GM10266 (cell line): ENCODE measurements around the gene MEIS2.
A peak's percentile ranks its signal among the peaks of the same experiment; 100 is the strongest.

Experiments used
- DNase-seq: peaks from one replicate; pipeline ENCODE4 v3.0.0; 2012; ENCODE audit errors: extremely low spot score
- CTCF ChIP-seq: IDR thresholded peaks from 2 replicates; pipeline ENCODE4 v1.5.1; 2012; ENCODE audit warnings: mild to moderate bottlenecking, low read depth; ENCODE audit not compliant: control insufficient read depth, insufficient read depth; ENCODE audit errors: missing control alignments

Gene MEIS2

GRCh38 chr15:37108381-37109167 lies 8.2 kb upstream of the MEIS2 start:
- TF ChIP-seq CTCF: no peak
- no peak for DNase-seq

DNA sequence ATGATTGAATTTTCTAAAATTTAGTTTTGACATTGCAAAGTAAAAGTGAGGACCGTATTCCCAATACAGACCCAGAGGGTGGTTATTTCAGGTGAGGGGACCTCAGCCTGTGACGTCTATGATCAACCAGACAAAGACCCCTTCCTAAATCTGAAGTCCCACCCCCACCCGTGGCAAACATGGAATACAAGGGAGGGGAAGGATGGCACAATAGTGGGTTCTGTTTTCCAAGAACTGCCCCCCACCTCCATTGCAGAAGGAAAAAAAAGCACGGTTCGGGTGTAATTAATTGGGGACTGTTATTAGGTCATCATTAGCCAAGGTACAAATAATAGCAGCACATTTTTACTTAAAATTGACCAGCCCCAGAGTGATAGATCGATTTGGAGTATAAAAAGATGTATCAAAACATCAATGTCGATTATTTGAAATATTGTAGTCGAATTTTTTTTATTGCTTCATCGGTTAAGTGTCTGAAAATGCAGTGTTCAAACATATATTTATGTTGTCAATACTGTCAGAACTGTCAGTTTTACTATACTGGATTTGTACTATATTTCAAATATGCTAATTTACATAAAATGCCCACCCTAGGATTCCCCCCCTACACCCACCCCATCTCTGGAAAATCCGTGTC lies 7.5 kb upstream of the MEIS2 start:
- no peak for TF ChIP-seq CTCF
- no peak for DNase-seq

GRCh38 chr15:37107071-37107743 lies 6.9 kb upstream of the MEIS2 start:
- no peak for DNase-seq

DNA sequence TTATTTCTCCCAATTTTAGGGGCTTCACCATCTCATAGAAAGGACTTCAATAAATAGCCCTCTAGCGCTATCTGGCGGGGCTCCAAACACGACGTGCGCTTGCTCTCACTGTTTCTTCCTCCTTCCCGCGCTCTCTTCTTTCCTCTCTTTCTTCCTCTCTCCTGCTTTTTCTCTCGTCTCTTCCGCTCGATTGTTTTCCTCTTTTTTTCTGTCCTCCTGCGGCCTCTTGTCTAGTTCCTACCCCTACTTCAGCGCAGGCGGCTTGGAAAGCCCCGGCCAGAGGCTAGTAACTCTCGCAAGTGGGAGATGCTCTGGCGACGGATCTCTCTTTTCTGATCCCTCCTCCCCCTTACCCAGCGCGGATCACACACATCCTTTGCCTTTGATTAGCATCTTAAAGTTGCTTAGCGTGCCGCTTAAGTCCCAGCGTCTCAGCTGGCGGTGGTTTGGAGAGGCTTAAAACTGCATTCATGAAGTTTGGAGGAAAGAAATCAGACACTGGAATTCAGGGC lies 6.2 kb upstream of the MEIS2 start:
- DNase-seq: no peak
- peak; percentile 65 for TF ChIP-seq CTCF

More at GRCh38 chr15:37107071-37107743, 6.9 kb upstream of the MEIS2 start:
- TF ChIP-seq CTCF: no peak

DNA sequence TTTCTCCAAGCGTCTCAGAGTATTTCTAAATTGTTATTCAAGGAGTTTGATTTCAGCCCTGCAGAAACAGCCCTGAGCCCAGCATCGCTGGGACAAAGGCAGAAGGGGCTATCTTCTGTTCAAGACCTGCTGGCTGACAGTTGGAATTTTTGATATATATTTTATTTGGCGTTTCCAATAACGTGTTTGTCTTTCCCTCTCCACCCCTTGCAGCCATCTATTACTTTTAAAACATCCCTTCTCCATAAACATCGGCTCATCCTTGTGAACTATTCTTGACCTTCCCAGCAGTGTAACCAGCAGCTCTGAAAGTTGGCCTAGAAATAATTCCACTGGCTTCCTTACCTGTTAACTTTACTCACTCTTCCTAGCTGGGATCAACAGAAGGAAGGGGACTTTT lies 5.5 kb upstream of the MEIS2 start:
- TF ChIP-seq CTCF: no peak
- no peak for DNase-seq

DNA sequence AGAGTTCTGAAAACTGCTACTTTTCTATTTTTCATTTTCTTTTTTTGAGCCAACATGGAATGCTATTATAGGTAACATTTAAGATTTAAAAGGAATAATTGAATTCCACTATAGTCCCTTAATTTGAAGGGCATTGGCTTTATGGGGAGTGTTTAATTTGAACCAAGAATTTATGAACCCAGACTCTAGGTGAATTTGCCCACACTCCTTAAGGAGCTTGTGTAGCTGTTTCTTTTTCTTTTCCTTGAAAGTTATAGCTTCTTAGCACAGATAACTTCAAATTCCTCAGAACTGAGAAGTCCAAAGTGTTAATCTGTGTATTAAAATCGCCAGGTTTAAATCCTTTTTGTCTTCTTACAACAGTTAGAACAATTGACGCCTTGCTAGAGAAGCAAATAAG lies 4.7 kb upstream of the MEIS2 start:
- TF ChIP-seq CTCF: no peak
- no peak for DNase-seq
